ENCODE measurements around the gene UTS2R. TPM values are rescaled to one million over a fixed set of nuclear protein-coding genes. Genes with fewer than 3 reads are reported as not detected.

Gene UTS2R
- total and polyA plus RNA-seq, 11 donors, result 0.11 to 21.9 (median 1.2) TPM

- no peak overlapping the region for H3K4me3 ChIP-seq
- no peaks in the 10 kb centered on the region for H3K9me3 ChIP-seq
- DNase-seq (no peak), ATAC-seq (no peak)
- no peak for TF ChIP-seq CTCF (IDR thresholded peaks at IDR 0.05)
- TF ChIP-seq POLR2A (IDR thresholded peaks at IDR 0.05), result no peak
- intact Hi-C loops (cut with DNase I), result loop anchor here in 1 of 10 donors (5.0 kb wide), 1 partner anchor 423 kb away; no protein-coding TSS in a partner anchor
- H3K27me3 ChIP-seq, result no peaks in the 10 kb centered on the region
- H3K36me3 ChIP-seq, result no peaks in the 10 kb centered on the region
- 59 to 67% (median 65%) methylated on average over 11 of the region's 11 CpGs for WGBS, 4 donors
- no peak overlapping the region for H3K27ac ChIP-seq
- peaks cover 0 to 14% (median 3%) of the 10 kb centered on the region in 12 donors for H3K4me1 ChIP-seq
Observed at GRCh38 chr17:82348866-82349265, 22.7 kb upstream of the UTS2R start.

- H3K4me3 ChIP-seq, result no peak overlapping the region
- no peaks in the 10 kb centered on the region for H3K27me3 ChIP-seq
- 36 to 53% (median 47%) methylated on average over 11 of the region's 11 CpGs for WGBS, 4 donors
- no peak for DNase-seq
- intact Hi-C loops (cut with DNase I), result loop anchor here in 1 of 10 donors (5.0 kb wide), 1 partner anchor 423 kb away; no protein-coding TSS in a partner anchor
- peak in 2 of 4 donors; percentile 5 to 8 for ATAC-seq
- no peak overlapping the region for H3K27ac ChIP-seq
- TF ChIP-seq POLR2A (IDR thresholded peaks at IDR 0.05), result no peak
- TF ChIP-seq CTCF (IDR thresholded peaks at IDR 0.05), result no peak
- H3K9me3 ChIP-seq, result no peaks in the 10 kb centered on the region
- H3K36me3 ChIP-seq, result no peaks in the 10 kb centered on the region
- peaks cover 0 to 14% (median 3%) of the 10 kb centered on the region in 12 donors for H3K4me1 ChIP-seq
Observed at GRCh38 chr17:82349287-82349701, 22.3 kb upstream of the UTS2R start.

- H3K4me1 ChIP-seq, result peaks cover 0 to 14% (median 3%) of the 10 kb centered on the region in 12 donors
- H3K27me3 ChIP-seq, result no peaks in the 10 kb centered on the region
- H3K9me3 ChIP-seq, result no peaks in the 10 kb centered on the region
- DNase-seq (no peak), ATAC-seq (no peak)
- no peak overlapping the region for H3K4me3 ChIP-seq
- WGBS, 4 donors, result 90 to 96% (median 94%) methylated on average over 13 to 28 of the region's 28 CpGs
- no peak overlapping the region for H3K27ac ChIP-seq
- TF ChIP-seq POLR2A (IDR thresholded peaks at IDR 0.05), result no peak
- no peaks in the 10 kb centered on the region for H3K36me3 ChIP-seq
- intact Hi-C loops (cut with DNase I), result loop anchor here (1.0 to 10.0 kb wide), 12 partner anchors 62 to 427 kb away; no protein-coding TSS in a partner anchor
Observed at GRCh38 chr17:82350182-82351030, 21.2 kb upstream of the UTS2R start.

GRCh38 chr17:82351254-82351712 is 20.3 kb upstream of the UTS2R start:
- WGBS, 4 donors, result 58 to 67% (median 63%) methylated on average over 19 to 21 of the region's 21 CpGs

More at GRCh38 chr17:82351254-82351712, 20.3 kb upstream of the UTS2R start:
- H3K27me3 ChIP-seq, result peaks cover 0 to 5% (median 0%) of the 10 kb centered on the region in 9 donors
- intact Hi-C loops (cut with DNase I), result loop anchor here (1.0 to 10.0 kb wide), 12 partner anchors 61 to 426 kb away; no protein-coding TSS in a partner anchor
- ATAC-seq, result peak in 1 of 4 donors; percentile 13
- H3K4me1 ChIP-seq, result peaks cover 0 to 14% (median 3%) of the 10 kb centered on the region in 12 donors
- no peaks in the 10 kb centered on the region for H3K9me3 ChIP-seq
- no peak overlapping the region for H3K4me3 ChIP-seq
- H3K27ac ChIP-seq, result no peak overlapping the region
- TF ChIP-seq CTCF (IDR thresholded peaks at IDR 0.05), result no peak
- no peak for TF ChIP-seq POLR2A (IDR thresholded peaks at IDR 0.05)
- no peaks in the 10 kb centered on the region for H3K36me3 ChIP-seq
- no peak for DNase-seq

Measured in heart left ventricle (tissue), 16 donors.